ENCODE data around the gene PRKAG2.

PRKAG2 gene

GRCh38 chr7:151675196-151675920, 201.6 kb downstream of the PRKAG2 start:
- no peak for TF ChIP-seq CTCF (IDR thresholded peaks at IDR 0.05)

GRCh38 chr7:151674161-151674920, 202.6 kb downstream of the PRKAG2 start:
- TF ChIP-seq CTCF (IDR thresholded peaks at IDR 0.05) = no peak

GRCh38 chr7:151673216-151673615, 203.7 kb downstream of the PRKAG2 start:
- TF ChIP-seq CTCF (IDR thresholded peaks at IDR 0.05) = no peak

- no peak for TF ChIP-seq CTCF (IDR thresholded peaks at IDR 0.05)
Observed at GRCh38 chr7:151672716-151673115, 204.2 kb downstream of the PRKAG2 start.

GRCh38 chr7:151671514-151671913, 205.4 kb downstream of the PRKAG2 start:
- TF ChIP-seq CTCF (IDR thresholded peaks at IDR 0.05) = no peak

GRCh38 chr7:151669762-151670161, 207.2 kb downstream of the PRKAG2 start:
- TF ChIP-seq CTCF (IDR thresholded peaks at IDR 0.05) = no peak

- TF ChIP-seq CTCF (IDR thresholded peaks at IDR 0.05) = no peak
Observed at GRCh38 chr7:151666886-151667285, 210.0 kb downstream of the PRKAG2 start.

All from LNCAP (cell line).